Fibroblast of lung (primary cell): Measurements from ENCODE around the gene RNU1-2. TPM values are rescaled to one million over a fixed set of nuclear protein-coding genes. Genes with fewer than 3 reads are reported as not detected.
A peak's percentile ranks its signal among the peaks of the same experiment; 100 is the strongest.
"Not testable (repeated sequence)": the region's sequence is repeated elsewhere in the genome, so short reads cannot be mapped to it uniquely, and the experiment has no call there.

ENCODE experiments used
- DNase-seq, 2 donors: peaks; one replicate each; pipeline versions ENCODE4 v3.0.0 to v3.0.0-alpha.2; 2010; ENCODE audit warnings: low read depth in 2 of 2
- H2AFZ ChIP-seq: 2 replicates; pipeline ENCODE4 v1.5.1; 2012; ENCODE audit warnings: low read length, control low read depth, inconsistent platforms
- H3K27ac ChIP-seq: 2 replicates; pipeline ENCODE4 v1.5.1; 2011; ENCODE audit warnings: low read length, control low read depth; ENCODE audit not compliant: insufficient read depth
- H3K27me3 ChIP-seq: 2 replicates; pipeline ENCODE4 v1.5.1; 2011; ENCODE audit warnings: mild to moderate bottlenecking, low read length; ENCODE audit not compliant: control insufficient read depth, insufficient read depth
- H3K36me3 ChIP-seq: 2 replicates; pipeline ENCODE4 v1.5.1; 2011; ENCODE audit warnings: low read length; ENCODE audit not compliant: control insufficient read depth, insufficient read depth
- H3K4me1 ChIP-seq: 2 replicates; pipeline ENCODE4 v1.5.1; 2011; ENCODE audit warnings: low read length; ENCODE audit not compliant: control insufficient read depth, insufficient read depth; ENCODE audit errors: extremely low read depth
- H3K4me2 ChIP-seq: 2 replicates; pipeline ENCODE4 v1.5.1; 2011; ENCODE audit warnings: low read length, control low read depth; ENCODE audit not compliant: insufficient read depth; ENCODE audit errors: extremely low read depth
- H3K4me3 ChIP-seq, 4 experiments: fragments of 200-600 bp in 1 of 4; sonication (generic) in 1 of 4; replicated peaks in 1 of 4; 2 replicates each; pipeline ENCODE4 v1.5.1; 2011 to 2016; ENCODE audit warnings: low read length in 4 of 4, low read depth in 3 of 4, mild to moderate bottlenecking in 3 of 4, control low read depth in 2 of 4, inconsistent platforms in 1 of 4, mixed read lengths in 1 of 4; ENCODE audit not compliant: insufficient read depth in 1 of 4; ENCODE audit errors: control extremely low read depth in 1 of 4
- H3K79me2 ChIP-seq: 2 replicates; pipeline ENCODE4 v1.5.1; 2012; ENCODE audit warnings: mild to moderate bottlenecking, low read length, inconsistent platforms; ENCODE audit not compliant: control insufficient read depth, insufficient read depth
- H3K9ac ChIP-seq: 2 replicates; pipeline ENCODE4 v1.5.1; 2011; ENCODE audit warnings: mild to moderate bottlenecking, low read length, control low read depth; ENCODE audit not compliant: insufficient read depth
- H3K9me3 ChIP-seq: 2 replicates; pipeline ENCODE4 v1.5.1; 2012; ENCODE audit warnings: low read depth, low read length; ENCODE audit not compliant: control insufficient read depth, insufficient read depth
- H4K20me1 ChIP-seq: 2 replicates; pipeline ENCODE4 v1.5.1; 2011; ENCODE audit warnings: low read length; ENCODE audit not compliant: control insufficient read depth, insufficient read depth; ENCODE audit errors: extremely low read depth
- EZH2 ChIP-seq: IDR thresholded peaks from 2 replicates; pipeline ENCODE4 v1.5.1; 2012; ENCODE audit warnings: low read length, control low read depth, mild to moderate bottlenecking; ENCODE audit errors: missing control alignments
- polyA plus RNA-seq, 2 donors: library from polyadenylated mRNA; depleted of rRNA in 1 of 2; stranded (reverse) in 1 of 2; unstranded in 1 of 2; fragments of >200 nt; gene quantifications; 2 replicates each; pipeline ENCODE4 v1.2.1, GENCODE V29; 2011 to 2012; ENCODE audit warnings: missing spikeins in 1 of 2
- total RNA-seq: library from RNA; depleted of rRNA; stranded (reverse); fragments of >200 nt; gene quantifications from 2 replicates; pipeline ENCODE4 v1.2.1, GENCODE V29; 2014
- TF ChIP-seq, protein P1 (sequence below), 2 donors: IDR thresholded peaks in 1 of 2; conservative IDR thresholded peaks in 1 of 2; 1 replicate in 1 of 2; 2 replicates in 1 of 2; pipeline ENCODE4 v1.5.1; 2011 to 2012; ENCODE audit warnings: low read length in 2 of 2, control low read depth in 1 of 2, inconsistent platforms in 1 of 2, low read depth in 1 of 2, mild to moderate bottlenecking in 1 of 2

The RNU1-2 gene
- total and polyA plus RNA-seq, 2 donors (not counting 1 experiment from before 2014, with no cell fraction given), result 3,997 TPM; not detected in 1

DNA sequence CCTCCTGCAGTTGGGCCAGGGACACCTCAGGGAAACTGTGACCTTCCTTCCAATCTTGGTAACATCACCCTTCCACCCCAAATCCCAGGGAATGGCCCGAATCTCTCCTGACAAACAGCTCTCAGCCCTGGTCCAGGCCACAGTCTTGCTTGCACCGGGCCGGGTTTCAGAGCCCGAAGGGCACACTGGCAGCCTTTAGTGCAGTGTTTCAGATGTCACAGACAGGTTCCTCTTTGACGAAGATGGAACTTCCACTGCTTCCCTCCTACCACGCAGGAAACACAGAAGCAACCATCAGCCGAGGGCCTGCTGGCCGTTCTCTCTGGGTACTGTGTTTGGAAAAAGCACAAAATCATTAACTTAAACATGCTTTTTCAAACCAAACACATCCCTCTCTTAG lies 17.0 kb downstream of the RNU1-2 start:
- DNase-seq, H3K36me3 ChIP-seq, H3K4me1 ChIP-seq, H3K27ac ChIP-seq, H3K4me2 ChIP-seq, H3K79me2 ChIP-seq, H3K9me3 ChIP-seq, H4K20me1 ChIP-seq, H3K4me3 ChIP-seq, H2AFZ ChIP-seq, H3K9ac ChIP-seq, H3K27me3 ChIP-seq: not testable (repeated sequence)

DNA sequence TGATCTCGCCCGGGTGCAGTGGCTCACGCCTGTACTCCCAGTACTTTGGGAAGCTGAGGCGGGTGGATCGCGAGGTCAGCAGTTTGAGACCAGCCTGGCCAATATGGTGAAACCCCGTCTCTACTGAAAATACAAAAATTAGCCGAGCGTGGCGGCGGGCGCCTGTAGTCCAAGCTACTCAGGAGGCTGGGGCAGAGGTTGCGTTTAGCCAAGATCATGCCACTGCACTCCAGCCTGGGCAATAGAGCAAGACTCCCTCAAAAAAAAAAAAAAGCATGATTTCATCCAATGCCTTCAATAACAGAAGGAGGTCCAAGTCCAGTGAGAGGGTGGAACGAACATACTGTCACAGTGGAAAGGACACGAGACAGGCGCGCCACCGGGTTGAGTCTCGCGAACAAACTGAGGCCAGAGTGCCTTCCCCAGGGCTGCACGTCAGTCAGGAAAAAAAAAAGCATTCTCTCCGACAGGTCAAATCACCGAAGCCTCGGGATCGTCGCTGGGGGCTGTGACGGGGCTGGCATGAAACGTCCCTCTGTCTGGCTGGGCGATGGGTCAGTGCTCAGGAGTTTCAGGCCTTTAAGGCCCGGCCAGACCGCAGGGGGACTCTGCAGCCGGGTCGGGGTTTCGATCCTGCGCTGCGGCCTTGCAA lies 17.5 kb downstream of the RNU1-2 start:
- no peaks in the 10 kb centered on the region for H3K79me2 ChIP-seq
- H3K4me1 ChIP-seq, result peaks cover 6% of the 10 kb centered on the region
- H3K27ac ChIP-seq, result peak overlapping the region; percentile 45
- no peaks in the 10 kb centered on the region for H4K20me1 ChIP-seq
- peak overlapping the region; percentile 99 for H3K4me2 ChIP-seq
- peak overlapping the region; percentile 54 to 66 (median 62) for H3K4me3 ChIP-seq
- TF ChIP-seq, protein P1, sequence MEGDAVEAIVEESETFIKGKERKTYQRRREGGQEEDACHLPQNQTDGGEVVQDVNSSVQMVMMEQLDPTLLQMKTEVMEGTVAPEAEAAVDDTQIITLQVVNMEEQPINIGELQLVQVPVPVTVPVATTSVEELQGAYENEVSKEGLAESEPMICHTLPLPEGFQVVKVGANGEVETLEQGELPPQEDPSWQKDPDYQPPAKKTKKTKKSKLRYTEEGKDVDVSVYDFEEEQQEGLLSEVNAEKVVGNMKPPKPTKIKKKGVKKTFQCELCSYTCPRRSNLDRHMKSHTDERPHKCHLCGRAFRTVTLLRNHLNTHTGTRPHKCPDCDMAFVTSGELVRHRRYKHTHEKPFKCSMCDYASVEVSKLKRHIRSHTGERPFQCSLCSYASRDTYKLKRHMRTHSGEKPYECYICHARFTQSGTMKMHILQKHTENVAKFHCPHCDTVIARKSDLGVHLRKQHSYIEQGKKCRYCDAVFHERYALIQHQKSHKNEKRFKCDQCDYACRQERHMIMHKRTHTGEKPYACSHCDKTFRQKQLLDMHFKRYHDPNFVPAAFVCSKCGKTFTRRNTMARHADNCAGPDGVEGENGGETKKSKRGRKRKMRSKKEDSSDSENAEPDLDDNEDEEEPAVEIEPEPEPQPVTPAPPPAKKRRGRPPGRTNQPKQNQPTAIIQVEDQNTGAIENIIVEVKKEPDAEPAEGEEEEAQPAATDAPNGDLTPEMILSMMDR (conservative IDR thresholded peaks at IDR 0.05 in 1 of 2, IDR thresholded peaks at IDR 0.05 in 1 of 2; ENCODE audit: low read depth in 1 of 2, low read length in 2 of 2), result no peak
- no peak for TF ChIP-seq EZH2
- peak overlapping the region; percentile 97 for H2AFZ ChIP-seq
- no peaks in the 10 kb centered on the region for H3K9me3 ChIP-seq
- no peak for DNase-seq
- no peaks in the 10 kb centered on the region for H3K36me3 ChIP-seq
- no peaks in the 10 kb centered on the region for H3K27me3 ChIP-seq
- peak overlapping the region; percentile 52 for H3K9ac ChIP-seq

DNA sequence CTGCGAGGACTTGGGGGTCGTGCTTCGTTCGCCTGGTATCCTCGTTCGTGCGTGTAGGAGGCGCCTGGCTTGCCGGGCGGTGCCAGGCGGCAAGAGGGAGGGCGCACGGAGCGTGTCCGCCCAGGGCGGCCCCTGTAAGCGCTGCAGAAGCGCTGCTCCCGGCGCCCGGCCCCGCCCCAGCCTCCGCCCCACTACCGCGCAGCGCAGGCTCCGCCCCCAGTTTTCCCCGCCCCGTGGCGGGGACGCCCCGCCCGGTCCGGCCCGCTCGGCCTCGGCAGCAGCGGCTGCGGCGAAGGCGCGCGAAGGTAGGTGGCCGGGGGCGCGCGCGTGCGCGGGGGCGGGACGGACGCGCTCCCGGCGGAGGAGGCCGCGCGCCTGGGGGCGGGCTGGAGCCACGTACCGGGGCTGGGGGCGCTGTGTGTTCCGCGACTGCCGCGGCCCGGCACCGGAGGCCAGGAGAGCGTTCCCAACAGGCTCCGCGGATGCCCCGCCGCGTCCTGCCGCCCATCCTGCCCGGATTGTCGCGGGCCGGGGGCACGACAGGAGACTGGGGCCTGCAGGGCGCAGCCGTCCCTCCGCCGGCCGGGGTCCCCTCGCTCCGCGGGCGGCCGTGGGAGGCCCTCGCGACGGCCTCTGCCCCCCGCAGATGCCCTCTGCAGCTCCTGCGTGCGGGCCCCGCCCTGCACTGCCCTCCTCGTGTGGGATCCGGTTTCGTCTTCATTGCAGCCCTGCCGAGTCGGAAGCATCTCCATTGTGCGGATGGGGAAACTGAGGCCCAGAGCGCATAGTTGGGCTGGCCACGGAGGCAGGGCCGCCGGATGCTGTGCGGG lies 18.3 kb downstream of the RNU1-2 start:
- TF ChIP-seq, protein P1 (conservative IDR thresholded peaks at IDR 0.05 in 1 of 2, IDR thresholded peaks at IDR 0.05 in 1 of 2; ENCODE audit: low read depth in 1 of 2, low read length in 2 of 2), result no peak
- TF ChIP-seq EZH2, result no peak
- Histone ChIP-seq H3K9me3 (no peaks in the 10 kb centered on the region), H3K4me2 (peak overlapping the region; percentile 99), H2AFZ (peak overlapping the region; percentile 97), H3K27ac (no peak overlapping the region), H3K4me1 (peaks cover 6% of the 10 kb centered on the region), H3K27me3 (no peaks in the 10 kb centered on the region), H4K20me1 (no peaks in the 10 kb centered on the region), H3K79me2 (no peaks in the 10 kb centered on the region), H3K9ac (peak overlapping the region; percentile 70), H3K4me3 (peak overlapping the region; percentile 54 to 75 (median 64)), H3K36me3 (no peaks in the 10 kb centered on the region)
- DNase-seq, result peak; percentile 90 to 91

DNA sequence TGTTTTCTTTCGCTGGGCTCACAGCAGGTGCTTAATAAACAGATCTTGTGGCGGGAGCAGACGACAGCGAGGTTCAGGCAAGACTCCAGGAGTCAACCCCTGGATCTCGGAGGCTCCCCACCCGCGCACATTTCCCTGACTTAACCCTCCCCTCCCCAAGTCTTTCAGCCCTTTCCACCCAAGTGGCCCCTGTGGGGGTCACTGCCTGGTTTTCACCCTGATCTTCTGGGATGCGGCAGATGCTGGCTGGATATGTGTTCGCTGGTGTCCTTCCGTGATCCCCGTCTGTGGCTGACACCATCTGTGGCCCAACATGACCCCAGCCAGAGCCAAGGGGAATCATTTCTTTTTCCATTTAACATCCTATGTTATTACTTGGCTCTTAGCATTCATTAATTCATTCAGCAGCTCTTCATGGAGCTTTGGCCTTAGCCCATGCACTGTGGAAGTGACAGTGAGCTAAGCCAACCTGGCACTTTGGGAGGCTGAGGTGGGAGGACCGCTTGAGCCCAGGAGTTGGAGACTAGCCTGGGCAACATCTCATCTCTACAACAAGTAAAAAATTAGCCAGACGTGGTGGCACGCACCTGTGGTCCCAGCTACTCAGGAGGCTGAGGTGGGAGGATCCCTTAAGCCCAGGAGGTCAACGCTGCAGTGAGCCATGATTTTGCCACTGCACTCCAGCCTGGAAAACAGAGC lies 19.3 kb downstream of the RNU1-2 start:
- H3K9ac ChIP-seq, H3K27ac ChIP-seq, H3K79me2 ChIP-seq, H4K20me1 ChIP-seq, DNase-seq, H3K27me3 ChIP-seq, H3K4me1 ChIP-seq, H3K36me3 ChIP-seq, H2AFZ ChIP-seq, H3K9me3 ChIP-seq: not testable (repeated sequence)
- peak overlapping the region; percentile 81 for H3K4me2 ChIP-seq
- peak overlapping the region in 2 of 4 experiments; percentile 47 to 75 for H3K4me3 ChIP-seq
